Measurements from ENCODE around the gene ZNF746.

Gene ZNF746

DNA sequence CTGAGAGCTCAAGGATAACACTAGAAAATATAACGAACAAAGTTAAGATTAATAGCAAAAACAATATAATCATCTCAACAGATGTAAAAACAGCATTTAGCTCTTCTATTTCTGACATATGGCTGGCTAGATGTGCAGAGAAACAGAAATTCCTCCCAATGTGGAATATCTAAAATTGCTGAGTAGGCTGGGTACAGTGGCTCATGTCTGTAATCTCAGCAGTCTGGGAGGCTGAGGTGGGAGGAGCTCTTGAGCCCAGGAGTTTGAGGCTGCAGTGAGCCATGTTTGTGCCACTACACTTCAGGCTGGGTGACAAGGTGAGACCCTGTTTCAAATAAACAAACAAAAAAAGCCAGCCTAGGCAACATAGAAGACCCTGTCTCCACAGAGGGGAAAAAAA, 18.0 kb downstream of the ZNF746 start:
- no CpG with 5 or more reads among the region's 1 CpG for WGBS

DNA sequence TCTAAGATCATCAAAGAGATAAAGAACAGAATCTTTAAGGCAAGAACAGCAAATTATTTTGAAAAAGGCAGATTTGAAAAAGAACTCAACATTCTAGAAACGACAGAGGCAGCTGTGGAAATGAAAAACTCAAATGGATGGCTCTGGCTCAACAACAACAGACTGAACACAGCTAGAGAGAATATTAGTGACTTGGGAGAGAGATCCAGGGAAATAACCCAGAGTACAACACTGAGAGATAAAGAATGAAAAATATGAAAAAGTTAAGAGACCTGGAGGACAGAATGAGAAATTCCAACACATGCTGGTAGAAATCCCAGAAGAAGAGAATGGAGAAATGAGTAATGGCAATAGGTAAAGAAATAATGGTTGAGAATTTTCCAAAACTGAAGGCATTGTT, 18.9 kb downstream of the ZNF746 start:
- Histone ChIP-seq H3K79me1 (replicated peaks; ENCODE audit: low read length, poor library complexity, severe bottlenecking) (peaks cover 34% of the 10 kb centered on the region), H2AK5ac (ENCODE audit: low read length, severe bottlenecking) (no peak overlapping the region), H2BK120ac (ENCODE audit: low read depth, low read length) (no peak overlapping the region), H3K9me3 (ENCODE audit: control insufficient read depth, low read length) (peaks cover 11% of the 10 kb centered on the region), H3K4ac (ENCODE audit: low read depth in 1 of 2, low read length in 2 of 2) (no peak overlapping the region), H3K4me2 (ENCODE audit: low read length, poor library complexity, severe bottlenecking) (no peak overlapping the region), H3K23ac (ENCODE audit: low read length in 2 of 2) (no peak overlapping the region), H3K18ac (ENCODE audit: low read depth in 1 of 2, low read length in 2 of 2) (no peak overlapping the region), H3K27me3 (ENCODE audit: control insufficient read depth in 1 of 2, insufficient read depth in 1 of 2, low read length in 2 of 2) (no peaks in the 10 kb centered on the region), H3K14ac (ENCODE audit: low read length in 2 of 2) (no peak overlapping the region), H4K8ac (ENCODE audit: low read length) (no peak overlapping the region), H2AFZ (ENCODE audit: low read depth, low read length) (no peak overlapping the region), H3K4me1 (ENCODE audit: control insufficient read depth, insufficient read depth, low read depth, low read length) (peaks cover 2% of the 10 kb centered on the region), H3K4me3 (ENCODE audit: insufficient read depth in 1 of 2, low read depth in 1 of 2, low read length in 2 of 2) (no peak overlapping the region), H3K36me3 (ENCODE audit: control insufficient read depth in 1 of 2, insufficient read depth in 2 of 2, low read depth in 1 of 2, low read length in 2 of 2) (peaks cover 48 to 85% of the 10 kb centered on the region in 2 experiments), H2BK15ac (ENCODE audit: low read depth, poor library complexity, severe bottlenecking) (no peak overlapping the region), H2BK12ac (ENCODE audit: low read length in 2 of 2) (no peak overlapping the region), H4K91ac (ENCODE audit: low read length) (no peak overlapping the region), H3K27ac (ENCODE audit: low read length, poor library complexity, severe bottlenecking) (no peak overlapping the region), H2BK5ac (ENCODE audit: low read depth, low read length, poor library complexity, severe bottlenecking) (no peak overlapping the region), H3K9ac (ENCODE audit: low read length) (no peak overlapping the region)
- no peak for DNase-seq
- WGBS: 100% methylated on average over 1 of the region's 1 CpG

More for the DNA sequence above, 18.0 kb downstream of the ZNF746 start:
- Histone ChIP-seq H2BK15ac (ENCODE audit: low read depth, poor library complexity, severe bottlenecking) (no peak overlapping the region), H3K9me3 (ENCODE audit: control insufficient read depth, low read length) (peaks cover 11% of the 10 kb centered on the region), H3K4me1 (ENCODE audit: control insufficient read depth, insufficient read depth, low read depth, low read length) (no peaks in the 10 kb centered on the region), H3K9ac (ENCODE audit: low read length) (no peak overlapping the region), H3K36me3 (ENCODE audit: control insufficient read depth in 1 of 2, insufficient read depth in 2 of 2, low read depth in 1 of 2, low read length in 2 of 2) (peaks cover 40 to 84% of the 10 kb centered on the region in 2 experiments), H4K91ac (ENCODE audit: low read length) (no peak overlapping the region), H2BK5ac (ENCODE audit: low read depth, low read length, poor library complexity, severe bottlenecking) (no peak overlapping the region), H3K27ac (ENCODE audit: low read length, poor library complexity, severe bottlenecking) (no peak overlapping the region), H3K14ac (ENCODE audit: low read length in 2 of 2) (no peak overlapping the region), H3K4me2 (ENCODE audit: low read length, poor library complexity, severe bottlenecking) (no peak overlapping the region), H2AFZ (ENCODE audit: low read depth, low read length) (no peak overlapping the region), H3K18ac (ENCODE audit: low read depth in 1 of 2, low read length in 2 of 2) (no peak overlapping the region), H3K23ac (ENCODE audit: low read length in 2 of 2) (no peak overlapping the region), H3K27me3 (ENCODE audit: control insufficient read depth in 1 of 2, insufficient read depth in 1 of 2, low read length in 2 of 2) (no peaks in the 10 kb centered on the region), H2AK5ac (ENCODE audit: low read length, severe bottlenecking) (no peak overlapping the region), H4K8ac (ENCODE audit: low read length) (no peak overlapping the region), H3K4me3 (ENCODE audit: insufficient read depth in 1 of 2, low read depth in 1 of 2, low read length in 2 of 2) (no peak overlapping the region), H2BK12ac (ENCODE audit: low read length in 2 of 2) (no peak overlapping the region), H3K4ac (ENCODE audit: low read depth in 1 of 2, low read length in 2 of 2) (no peak overlapping the region), H3K79me1 (replicated peaks; ENCODE audit: low read length, poor library complexity, severe bottlenecking) (peaks cover 28% of the 10 kb centered on the region), H2BK120ac (ENCODE audit: low read depth, low read length) (no peak overlapping the region)
- DNase-seq: no peak

DNA sequence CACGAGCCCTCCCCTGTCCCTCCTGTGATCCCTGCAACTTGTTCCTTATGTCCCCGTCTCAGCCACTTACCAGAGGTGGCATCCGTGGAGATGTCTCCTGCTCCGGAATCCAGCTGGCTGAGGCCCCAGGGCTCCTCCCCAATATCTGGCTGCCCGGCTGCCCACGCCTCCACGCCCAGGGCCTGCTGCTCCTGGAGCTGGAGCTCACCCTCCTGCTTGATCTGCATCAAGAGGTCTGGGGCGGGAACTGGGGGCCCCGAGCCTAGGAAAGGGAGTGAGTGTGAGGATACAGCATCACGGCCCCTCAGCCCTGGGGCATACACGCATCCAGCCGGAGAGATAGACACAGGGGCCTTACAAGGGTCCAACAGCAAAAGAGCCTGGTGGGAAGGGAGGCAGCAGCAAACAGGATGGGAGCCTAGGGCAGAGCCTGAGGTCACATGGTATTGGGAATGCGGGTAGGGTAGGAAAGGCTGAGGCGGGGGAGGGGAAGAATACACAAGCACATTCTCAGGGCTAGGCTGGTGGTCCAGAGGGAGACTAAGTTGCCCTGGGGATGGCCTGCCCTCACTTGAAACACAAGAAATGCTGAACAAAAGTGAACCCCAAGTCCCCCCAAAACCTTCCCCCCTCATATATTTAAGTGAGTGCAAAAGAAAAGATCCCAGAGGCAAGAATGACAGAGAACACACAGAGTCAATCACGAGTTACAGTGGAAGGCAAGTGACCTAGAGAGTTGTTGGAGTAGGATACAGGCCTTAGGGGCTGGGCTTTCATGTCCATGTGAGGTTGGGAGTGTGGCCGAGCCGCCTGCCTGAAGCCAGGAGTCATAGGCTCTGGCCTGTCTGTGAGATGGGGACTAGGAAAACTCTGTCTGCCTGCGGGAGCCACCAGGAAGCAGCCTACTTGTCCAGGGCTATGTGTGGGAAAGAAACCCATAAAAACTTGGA, 19.8 kb downstream of the ZNF746 start:
- no peak overlapping the region for H3K4me2 ChIP-seq (ENCODE audit: low read length, poor library complexity, severe bottlenecking)
- no peak overlapping the region for H2BK5ac ChIP-seq (ENCODE audit: low read depth, low read length, poor library complexity, severe bottlenecking)
- no peak overlapping the region for H3K18ac ChIP-seq (ENCODE audit: low read depth in 1 of 2, low read length in 2 of 2)
- no peak overlapping the region for H4K91ac ChIP-seq (ENCODE audit: low read length)
- H2BK120ac ChIP-seq (ENCODE audit: low read depth, low read length): no peak overlapping the region
- peaks cover 11% of the 10 kb centered on the region for H3K9me3 ChIP-seq (ENCODE audit: control insufficient read depth, low read length)
- H2BK12ac ChIP-seq (ENCODE audit: low read length in 2 of 2): no peak overlapping the region
- H3K27me3 ChIP-seq (ENCODE audit: control insufficient read depth in 1 of 2, insufficient read depth in 1 of 2, low read length in 2 of 2): no peaks in the 10 kb centered on the region
- no peak overlapping the region for H3K27ac ChIP-seq (ENCODE audit: low read length, poor library complexity, severe bottlenecking)
- H3K4me1 ChIP-seq (ENCODE audit: control insufficient read depth, insufficient read depth, low read depth, low read length): peaks cover 2% of the 10 kb centered on the region
- no peak overlapping the region for H2AK5ac ChIP-seq (ENCODE audit: low read length, severe bottlenecking)
- H3K4me3 ChIP-seq (ENCODE audit: insufficient read depth in 1 of 2, low read depth in 1 of 2, low read length in 2 of 2): no peak overlapping the region
- no peak overlapping the region for H2BK15ac ChIP-seq (ENCODE audit: low read depth, poor library complexity, severe bottlenecking)
- H3K9ac ChIP-seq (ENCODE audit: low read length): no peak overlapping the region
- peaks cover 44% of the 10 kb centered on the region for H3K79me1 ChIP-seq (replicated peaks; ENCODE audit: low read length, poor library complexity, severe bottlenecking)
- WGBS: 97% methylated on average over 17 of the region's 18 CpGs
- peaks cover 57 to 89% of the 10 kb centered on the region in 2 experiments for H3K36me3 ChIP-seq (ENCODE audit: control insufficient read depth in 1 of 2, insufficient read depth in 2 of 2, low read depth in 1 of 2, low read length in 2 of 2)
- no peak overlapping the region for H3K14ac ChIP-seq (ENCODE audit: low read length in 2 of 2)
- DNase-seq: no peak
- H3K4ac ChIP-seq (ENCODE audit: low read depth in 1 of 2, low read length in 2 of 2): no peak overlapping the region
- H4K8ac ChIP-seq (ENCODE audit: low read length): no peak overlapping the region
- H3K23ac ChIP-seq (ENCODE audit: low read length in 2 of 2): no peak overlapping the region
- H2AFZ ChIP-seq (ENCODE audit: low read depth, low read length): no peak overlapping the region

DNA sequence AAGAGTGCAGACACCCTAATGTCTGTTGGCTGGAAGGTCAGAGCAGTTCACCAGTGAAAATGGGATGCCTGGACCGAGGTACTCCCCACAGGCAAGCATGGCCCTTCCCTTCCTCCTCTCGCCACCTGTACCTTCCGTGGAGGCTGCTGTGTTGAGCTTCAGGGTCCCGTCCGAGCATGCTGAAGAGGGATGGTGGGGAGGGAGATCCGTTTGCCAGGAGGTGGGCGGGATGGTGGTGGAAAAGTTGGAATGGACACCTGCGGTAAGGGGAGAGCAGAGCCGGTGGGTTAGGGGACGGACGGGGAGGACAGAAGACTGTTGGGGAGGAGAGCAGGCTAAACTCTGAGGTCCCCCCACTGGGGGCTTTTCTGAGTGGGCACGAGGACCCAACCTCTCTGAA, 20.8 kb downstream of the ZNF746 start:
- no peak overlapping the region for H3K23ac ChIP-seq (ENCODE audit: low read length in 2 of 2)
- H2BK12ac ChIP-seq (ENCODE audit: low read length in 2 of 2): no peak overlapping the region
- no peak overlapping the region for H3K9ac ChIP-seq (ENCODE audit: low read length)
- peaks cover 61 to 91% of the 10 kb centered on the region in 2 experiments for H3K36me3 ChIP-seq (ENCODE audit: control insufficient read depth in 1 of 2, insufficient read depth in 2 of 2, low read depth in 1 of 2, low read length in 2 of 2)
- H3K27ac ChIP-seq (ENCODE audit: low read length, poor library complexity, severe bottlenecking): no peak overlapping the region
- H3K14ac ChIP-seq (ENCODE audit: low read length in 2 of 2): no peak overlapping the region
- H3K4me3 ChIP-seq (ENCODE audit: insufficient read depth in 1 of 2, low read depth in 1 of 2, low read length in 2 of 2): no peak overlapping the region
- H3K4ac ChIP-seq (ENCODE audit: low read depth in 1 of 2, low read length in 2 of 2): no peak overlapping the region
- peaks cover 11% of the 10 kb centered on the region for H3K9me3 ChIP-seq (ENCODE audit: control insufficient read depth, low read length)
- H3K79me1 ChIP-seq (replicated peaks; ENCODE audit: low read length, poor library complexity, severe bottlenecking): peaks cover 45% of the 10 kb centered on the region
- no peak overlapping the region for H3K4me2 ChIP-seq (ENCODE audit: low read length, poor library complexity, severe bottlenecking)
- no peaks in the 10 kb centered on the region for H3K27me3 ChIP-seq (ENCODE audit: control insufficient read depth in 1 of 2, insufficient read depth in 1 of 2, low read length in 2 of 2)
- no peak overlapping the region for H2BK120ac ChIP-seq (ENCODE audit: low read depth, low read length)
- no peak overlapping the region for H2BK15ac ChIP-seq (ENCODE audit: low read depth, poor library complexity, severe bottlenecking)
- no peak overlapping the region for H2AFZ ChIP-seq (ENCODE audit: low read depth, low read length)
- WGBS: 95% methylated on average over 12 of the region's 12 CpGs
- peaks cover 2% of the 10 kb centered on the region for H3K4me1 ChIP-seq (ENCODE audit: control insufficient read depth, insufficient read depth, low read depth, low read length)
- no peak overlapping the region for H2AK5ac ChIP-seq (ENCODE audit: low read length, severe bottlenecking)
- no peak overlapping the region for H4K8ac ChIP-seq (ENCODE audit: low read length)
- no peak overlapping the region for H4K91ac ChIP-seq (ENCODE audit: low read length)
- no peak overlapping the region for H2BK5ac ChIP-seq (ENCODE audit: low read depth, low read length, poor library complexity, severe bottlenecking)
- H3K18ac ChIP-seq (ENCODE audit: low read depth in 1 of 2, low read length in 2 of 2): no peak overlapping the region
- DNase-seq: no peak

All from mesenchymal stem cell (in vitro differentiated cells and primary cell).